ENCODE results near the gene PRKCI. TPM values are rescaled to one million over a fixed set of nuclear protein-coding genes. Genes with fewer than 3 reads are reported as not detected.

Gene PRKCI
- total RNA-seq, 1 experiment from 2014 or later = 90.6 TPM

GRCh38 chr3:170320461-170321121 is 98.4 kb downstream of the PRKCI start (continued):
- no peak for TF ChIP-seq AR (CRISPR knock-in tag; IDR thresholded peaks at IDR 0.05)

GRCh38 chr3:170321321-170322034 is 99.3 kb downstream of the PRKCI start:
- Mint-ChIP-seq H3K4me3 (no peak overlapping the region), H3K4me1 (peaks cover 57% of the 10 kb centered on the region), H3K9me3 (peaks cover 14% of the 10 kb centered on the region), H3K27me3 (ENCODE audit: low read depth) (peaks cover 41% of the 10 kb centered on the region), H3K27ac (no peak overlapping the region), H3K36me3 (peaks cover 13% of the 10 kb centered on the region)
- TF ChIP-seq TEAD4 (CRISPR knock-in tag; IDR thresholded peaks at IDR 0.05) (no peak), STAT6 (CRISPR knock-in tag; conservative IDR thresholded peaks at IDR 0.05; ENCODE audit: low read depth) (no peak), ESRRA (CRISPR knock-in tag; IDR thresholded peaks at IDR 0.05; ENCODE audit: borderline replicate concordance) (no peak)
- ATAC-seq = no peak
- ChIA-PET CTCF (interaction anchor here (0.6 kb wide), 1 partner anchor 8 kb away, joined by 3 read pairs; no protein-coding TSS in a partner anchor), POLR2A (no interaction called here)
- no peak for DNase-seq (ENCODE audit: low spot score)

- Mint-ChIP-seq H3K9me3 (peaks cover 22% of the 10 kb centered on the region), H3K4me1 (peaks cover 47% of the 10 kb centered on the region), H3K4me3 (no peak overlapping the region; the same call in 1 of the 2 replicates), H3K36me3 (peaks cover 23% of the 10 kb centered on the region), H3K27me3 (ENCODE audit: low read depth) (peaks cover 39% of the 10 kb centered on the region), H3K27ac (0 out of 2 replicates have a peak overlapping the region, but pooled peaks have one; percentile 48)
- CTCF ChIA-PET = interaction anchor here (0.7 to 1.0 kb wide), 2 partner anchors 10 to 36 kb away, joined by 3 read pairs; no protein-coding TSS in a partner anchor
- ATAC-seq (no peak), DNase-seq (ENCODE audit: low spot score) (no peak)
- POLR2A ChIA-PET = no interaction called here
- no peak for TF ChIP-seq PRDM15 (CRISPR knock-in tag; IDR thresholded peaks at IDR 0.05)
- TF ChIP-seq JAZF1 (CRISPR knock-in tag; IDR thresholded peaks at IDR 0.05) = no peak
- no peak for TF ChIP-seq ZNF281 (CRISPR knock-in tag; IDR thresholded peaks at IDR 0.05)
- no peak for TF ChIP-seq ZNF423 (CRISPR knock-in tag; IDR thresholded peaks at IDR 0.05)
- no peak for TF ChIP-seq USF2 (CRISPR knock-in tag; IDR thresholded peaks at IDR 0.05)
- TF ChIP-seq SMAD4 (CRISPR knock-in tag; IDR thresholded peaks at IDR 0.05) = no peak
- TF ChIP-seq CREB1 (CRISPR knock-in tag; IDR thresholded peaks at IDR 0.05) = no peak
- no peak for TF ChIP-seq ZNF671 (CRISPR knock-in tag; IDR thresholded peaks at IDR 0.05)
- TF ChIP-seq NR3C1 (CRISPR knock-in tag; conservative IDR thresholded peaks at IDR 0.05; ENCODE audit: low read depth) = no peak
- TF ChIP-seq E2F5 (CRISPR knock-in tag; IDR thresholded peaks at IDR 0.05) = no peak
Observed at GRCh38 chr3:170322566-170323269, 100.5 kb downstream of the PRKCI start.

Data from WTC11 (cell line).